Measurements from ENCODE around the gene VEGFB.

Gene VEGFB

DNA sequence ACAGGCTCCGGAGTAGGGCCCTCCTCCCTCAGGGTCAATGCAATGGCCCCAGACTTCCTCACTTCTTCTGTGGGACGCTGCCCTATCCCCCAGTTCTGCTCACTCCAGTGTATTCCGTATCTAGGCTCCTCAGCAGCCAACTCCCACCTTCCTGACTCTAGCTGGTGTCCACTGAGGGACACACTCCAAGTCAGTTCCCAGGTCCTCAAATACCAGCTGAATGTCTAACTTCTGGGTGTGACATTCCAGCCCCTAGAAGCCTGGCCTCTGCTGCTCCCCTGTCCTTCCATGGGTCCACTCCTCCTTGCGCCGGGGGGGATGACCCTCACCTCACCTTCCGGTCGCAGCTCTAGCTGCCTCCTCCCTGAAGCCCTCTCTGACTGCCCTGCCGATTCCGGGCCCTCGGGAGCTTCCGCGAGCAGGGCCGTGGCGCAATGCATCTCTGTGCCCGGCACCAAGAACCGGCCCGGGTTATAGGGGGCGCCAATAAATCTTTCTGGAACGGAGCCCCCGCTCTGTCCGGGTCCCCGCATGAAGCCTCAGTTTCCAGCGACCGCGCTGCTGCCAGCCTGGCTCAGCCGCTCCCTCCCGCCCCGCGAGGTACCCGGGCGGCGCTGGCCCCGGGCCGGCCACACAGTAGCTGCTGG, 34.6 kb downstream of the VEGFB start:
- no peak for DNase-seq (ENCODE audit: low read depth)
- TF ChIP-seq, protein P1, sequence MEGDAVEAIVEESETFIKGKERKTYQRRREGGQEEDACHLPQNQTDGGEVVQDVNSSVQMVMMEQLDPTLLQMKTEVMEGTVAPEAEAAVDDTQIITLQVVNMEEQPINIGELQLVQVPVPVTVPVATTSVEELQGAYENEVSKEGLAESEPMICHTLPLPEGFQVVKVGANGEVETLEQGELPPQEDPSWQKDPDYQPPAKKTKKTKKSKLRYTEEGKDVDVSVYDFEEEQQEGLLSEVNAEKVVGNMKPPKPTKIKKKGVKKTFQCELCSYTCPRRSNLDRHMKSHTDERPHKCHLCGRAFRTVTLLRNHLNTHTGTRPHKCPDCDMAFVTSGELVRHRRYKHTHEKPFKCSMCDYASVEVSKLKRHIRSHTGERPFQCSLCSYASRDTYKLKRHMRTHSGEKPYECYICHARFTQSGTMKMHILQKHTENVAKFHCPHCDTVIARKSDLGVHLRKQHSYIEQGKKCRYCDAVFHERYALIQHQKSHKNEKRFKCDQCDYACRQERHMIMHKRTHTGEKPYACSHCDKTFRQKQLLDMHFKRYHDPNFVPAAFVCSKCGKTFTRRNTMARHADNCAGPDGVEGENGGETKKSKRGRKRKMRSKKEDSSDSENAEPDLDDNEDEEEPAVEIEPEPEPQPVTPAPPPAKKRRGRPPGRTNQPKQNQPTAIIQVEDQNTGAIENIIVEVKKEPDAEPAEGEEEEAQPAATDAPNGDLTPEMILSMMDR (IDR thresholded peaks at IDR 0.05; ENCODE audit: control insufficient read depth, insufficient read depth, low read depth, low read length, missing control alignments): no peak
- H3K4me3 ChIP-seq (ENCODE audit: control insufficient read depth, low read depth, low read length): peak overlapping the region; percentile 60

DNA sequence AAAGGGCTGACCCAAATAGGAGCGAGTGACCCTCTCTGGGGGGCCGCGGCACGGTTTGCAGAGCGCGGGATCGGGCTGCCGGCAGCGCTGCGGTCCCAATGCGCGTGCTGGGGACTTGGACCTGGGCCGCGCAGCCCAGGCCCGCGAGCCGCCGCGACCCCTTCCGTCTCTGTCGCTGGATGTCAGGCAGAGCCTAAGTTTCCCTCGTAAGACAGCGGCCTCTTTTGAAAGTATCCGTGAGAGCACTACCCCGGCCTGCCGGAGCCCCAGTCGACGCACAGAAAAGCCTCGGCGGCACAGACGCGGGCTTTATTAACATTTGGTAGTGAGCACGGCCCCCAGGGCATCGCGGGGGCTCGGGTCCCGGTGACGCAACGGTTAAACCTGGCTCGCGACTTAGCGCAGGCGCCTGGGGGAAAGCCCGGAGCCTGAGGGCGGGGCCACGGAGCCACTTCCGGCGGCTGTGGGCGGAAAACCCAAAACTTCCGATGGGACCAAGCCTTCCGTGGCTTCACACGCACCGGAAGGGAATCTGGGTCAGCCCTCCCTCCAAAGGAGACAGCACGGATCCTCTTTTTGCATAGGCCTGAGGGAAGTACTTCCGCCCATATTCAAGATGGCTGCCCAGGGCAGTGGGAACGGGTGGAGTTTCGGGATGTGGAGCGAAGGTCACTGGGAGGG, 35.3 kb downstream of the VEGFB start:
- peak overlapping the region; percentile 61 for H3K4me3 ChIP-seq (ENCODE audit: control insufficient read depth, low read depth, low read length)
- peak; percentile 100 for DNase-seq (ENCODE audit: low read depth)
- TF ChIP-seq, protein P1 (IDR thresholded peaks at IDR 0.05; ENCODE audit: control insufficient read depth, insufficient read depth, low read depth, low read length, missing control alignments): no peak

DNA sequence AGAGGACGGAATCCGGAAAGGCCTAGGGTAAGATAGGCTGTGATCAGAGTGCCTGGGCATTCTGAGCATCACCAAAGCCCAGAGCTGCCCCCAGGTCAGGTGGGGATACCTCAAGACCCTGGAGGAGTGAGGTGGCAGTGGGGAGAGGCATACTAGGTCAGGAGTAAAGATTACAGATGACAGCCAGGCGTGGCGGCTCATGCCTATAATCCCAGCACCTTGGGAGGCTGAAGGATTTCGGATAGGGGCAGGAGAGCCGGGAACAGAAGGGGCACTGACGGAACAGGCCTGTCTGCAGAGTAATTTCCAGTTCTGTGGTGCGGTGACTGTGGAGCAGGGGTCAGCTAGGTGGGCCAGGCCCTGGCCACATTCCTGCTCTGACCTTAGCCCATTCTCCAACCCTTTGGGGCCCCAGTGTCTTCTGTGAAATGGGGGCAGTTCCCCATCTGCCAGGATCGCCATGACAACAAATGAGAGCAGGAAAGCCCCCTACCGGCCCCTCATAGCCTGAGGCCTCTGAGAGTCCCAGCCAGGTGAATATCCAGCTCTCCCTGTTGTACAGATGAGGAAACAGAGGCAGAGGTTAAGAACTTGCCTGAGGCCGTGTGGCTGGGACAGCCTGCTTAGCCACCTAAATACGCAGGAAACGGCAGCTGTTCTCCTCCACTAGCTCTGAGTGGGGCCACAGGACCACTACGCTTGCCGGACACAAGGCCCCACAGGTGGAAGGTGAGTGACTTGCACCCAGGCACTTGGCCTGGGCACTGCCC, 40.8 kb downstream of the VEGFB start:
- DNase-seq (ENCODE audit: low read depth): no peak
- no peak overlapping the region for H3K4me3 ChIP-seq (ENCODE audit: control insufficient read depth, low read depth, low read length)
- TF ChIP-seq, protein P1 (IDR thresholded peaks at IDR 0.05; ENCODE audit: control insufficient read depth, insufficient read depth, low read depth, low read length, missing control alignments): no peak

DNA sequence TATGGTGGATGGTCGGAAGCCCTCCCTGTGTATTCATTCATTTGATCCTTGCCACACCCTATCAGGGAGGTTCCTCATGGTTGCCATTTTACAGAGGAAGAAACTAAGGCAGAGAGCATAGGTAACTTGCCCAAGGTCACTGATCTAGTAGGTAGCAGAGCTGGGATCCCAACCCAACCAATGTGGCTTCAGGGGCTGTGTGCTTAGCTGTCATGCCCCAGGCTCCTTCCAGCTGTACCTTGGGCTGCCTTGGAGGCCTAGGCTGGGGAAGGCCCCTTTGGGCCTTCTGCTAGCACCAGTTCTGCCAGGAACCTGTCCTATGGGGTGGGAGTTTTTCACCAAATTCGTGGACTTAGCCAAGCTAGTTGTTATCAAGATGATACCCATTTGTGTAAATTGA, 41.5 kb downstream of the VEGFB start:
- H3K4me3 ChIP-seq (ENCODE audit: control insufficient read depth, low read depth, low read length): no peak overlapping the region
- DNase-seq (ENCODE audit: low read depth): no peak
- TF ChIP-seq, protein P1 (IDR thresholded peaks at IDR 0.05; ENCODE audit: control insufficient read depth, insufficient read depth, low read depth, low read length, missing control alignments): no peak

DNA sequence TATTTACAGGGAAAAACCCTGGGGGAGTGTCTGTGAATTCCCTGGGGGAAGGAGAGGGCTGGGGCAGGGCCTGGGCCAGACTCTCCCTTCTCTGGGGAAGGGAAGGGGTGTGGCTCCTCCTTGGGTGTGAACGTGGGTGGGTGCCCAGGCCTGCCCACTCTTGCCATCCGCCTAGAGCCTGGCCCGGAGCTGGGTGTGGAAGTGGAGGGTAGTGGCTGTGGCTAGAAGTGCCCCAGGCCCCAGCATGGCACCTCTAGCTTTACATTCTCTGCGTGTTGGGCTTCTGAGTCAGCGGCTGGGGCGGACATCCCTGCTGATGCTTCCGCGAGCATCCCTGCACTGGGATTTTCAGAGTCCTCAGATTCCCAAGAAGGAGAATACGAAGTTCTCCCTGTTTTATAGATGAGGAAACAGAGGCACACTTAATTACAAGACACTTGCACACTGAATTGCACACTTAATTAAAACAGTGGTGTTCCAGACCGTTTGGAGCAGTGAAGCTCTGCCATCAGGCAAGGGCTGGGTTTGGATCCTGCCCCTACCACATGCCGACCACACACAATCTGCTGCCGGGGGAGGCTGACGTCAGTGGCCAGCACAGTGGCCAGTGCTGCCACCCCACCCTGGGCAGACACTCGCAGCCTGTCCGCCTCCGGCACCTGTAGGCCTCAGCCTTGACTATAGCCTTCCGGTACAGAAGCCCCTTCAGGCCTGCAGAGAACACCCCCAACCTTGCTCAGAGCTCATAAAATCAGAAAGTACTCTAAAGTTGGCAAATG, 42.5 kb downstream of the VEGFB start:
- TF ChIP-seq, protein P1 (IDR thresholded peaks at IDR 0.05; ENCODE audit: control insufficient read depth, insufficient read depth, low read depth, low read length, missing control alignments): no peak
- DNase-seq (ENCODE audit: low read depth): no peak
- no peak overlapping the region for H3K4me3 ChIP-seq (ENCODE audit: control insufficient read depth, low read depth, low read length)

DNA sequence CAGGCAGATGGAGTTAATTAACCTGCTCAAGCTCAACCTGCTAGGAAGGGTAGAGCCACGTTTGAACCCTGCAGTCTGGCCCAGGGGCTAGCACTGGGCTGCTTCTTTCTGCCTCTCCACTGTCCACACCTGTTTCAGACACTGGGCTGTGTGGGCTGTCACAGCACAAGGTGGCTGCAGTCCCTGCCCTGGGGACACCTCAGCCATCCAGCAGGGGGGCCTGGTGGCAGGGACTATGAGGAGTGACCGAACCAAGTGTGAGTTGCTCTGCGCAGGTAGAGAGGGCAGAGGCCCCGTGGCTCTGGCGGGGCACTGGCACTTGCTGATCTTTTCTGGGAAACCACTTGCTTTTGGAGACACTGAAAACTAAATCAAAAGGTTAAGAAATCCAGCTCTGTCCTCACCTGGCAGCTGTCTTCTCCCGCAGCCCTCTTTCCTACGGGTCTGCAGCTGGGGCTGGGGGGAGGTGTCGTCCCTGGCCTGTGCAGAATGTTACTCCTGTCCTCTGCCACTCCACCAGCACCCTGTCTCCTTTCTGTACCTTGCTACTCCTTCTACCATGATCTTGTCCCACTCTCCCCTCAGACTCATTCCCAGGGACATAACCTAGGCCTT, 44.3 kb downstream of the VEGFB start:
- H3K4me3 ChIP-seq (ENCODE audit: control insufficient read depth, low read depth, low read length): no peak overlapping the region
- TF ChIP-seq, protein P1 (IDR thresholded peaks at IDR 0.05; ENCODE audit: control insufficient read depth, insufficient read depth, low read depth, low read length, missing control alignments): no peak
- no peak for DNase-seq (ENCODE audit: low read depth)

Measured in AG09309 (cell line).